SKM-1 treated with dmso at 0.1 percent for 144 hours (cell line): ENCODE data around the gene PGAM1.
A peak's percentile ranks its signal among the peaks of the same experiment; 100 is the strongest.
"Not testable (repeated sequence)": the region's sequence is repeated elsewhere in the genome, so short reads cannot be mapped to it uniquely, and the experiment has no call there.

Experiments used
- DNase-seq: peaks from one replicate; lab custom pipeline; 2025; ENCODE audit not compliant: unreplicated experiment; lab: John Stamatoyannopoulos, UW

Gene PGAM1

GRCh38 chr10:97454330-97455036 is 28.5 kb downstream of the PGAM1 start:
- DNase-seq = no peak

- no peak for DNase-seq
Measured at GRCh38 chr10:97456034-97456685, 30.2 kb downstream of the PGAM1 start.

DNA sequence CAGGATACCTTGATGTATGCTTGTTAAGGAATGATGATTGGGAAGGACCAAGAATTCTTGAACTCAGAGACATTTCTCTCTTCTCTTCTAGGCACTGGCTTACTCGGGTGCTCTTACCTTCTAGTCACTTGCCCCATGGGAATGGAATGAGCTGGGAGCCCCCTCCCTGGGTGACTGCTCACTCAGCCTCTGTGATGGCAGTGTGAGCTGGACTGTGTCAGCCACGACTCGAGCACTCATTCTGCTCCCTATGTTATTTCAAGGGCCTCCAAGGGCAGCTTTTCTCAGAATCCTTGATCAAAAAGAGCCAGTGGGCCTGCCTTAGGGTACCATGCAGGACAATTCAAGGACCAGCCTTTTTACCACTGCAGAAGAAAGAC is 30.7 kb downstream of the PGAM1 start:
- DNase-seq = no peak

- DNase-seq = no peak
Measured at GRCh38 chr10:97459111-97459510, 33.1 kb downstream of the PGAM1 start.

GRCh38 chr10:97459933-97460332 is 33.9 kb downstream of the PGAM1 start:
- no peak for DNase-seq

DNA sequence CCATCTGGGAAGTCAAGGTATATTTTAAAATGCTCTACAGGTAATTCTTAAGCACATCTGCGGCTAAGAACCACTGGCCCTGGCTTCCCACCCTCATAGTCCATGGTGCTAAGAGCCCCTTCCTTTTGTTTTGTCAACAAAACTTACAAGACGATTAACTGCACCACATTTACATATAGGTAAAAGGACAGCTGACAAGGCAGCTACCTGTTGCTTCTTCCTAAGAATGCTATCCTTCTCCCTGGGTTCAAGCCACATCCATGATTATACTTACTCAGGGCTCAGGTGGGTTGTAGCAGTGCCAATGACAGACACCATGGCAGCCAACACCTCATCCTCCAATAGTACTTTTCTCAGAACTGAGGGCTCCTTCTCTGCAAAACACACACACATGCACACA is 36.3 kb downstream of the PGAM1 start:
- DNase-seq = no peak

GRCh38 chr10:97463363-97464132 is 37.6 kb downstream of the PGAM1 start:
- peak; percentile 25 for DNase-seq

DNA sequence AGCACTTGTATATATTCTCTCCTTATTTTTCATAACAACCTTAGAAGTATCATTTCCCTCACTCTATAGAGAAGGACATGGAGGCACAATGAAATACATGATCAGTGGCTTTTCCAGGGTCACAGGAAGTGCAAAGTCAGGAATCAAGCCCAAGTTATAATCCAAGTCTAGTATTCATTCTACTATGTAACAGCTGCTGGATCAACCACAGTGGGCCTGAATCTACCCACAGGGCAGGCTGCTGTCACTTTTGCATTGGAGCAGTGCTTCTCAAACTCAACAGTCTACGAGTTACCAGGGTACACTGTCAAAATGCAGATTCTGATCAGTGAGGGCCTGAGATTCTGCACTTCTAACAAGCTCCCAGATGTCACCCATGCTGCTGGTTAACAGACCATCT is 38.2 kb downstream of the PGAM1 start:
- DNase-seq = no peak

DNA sequence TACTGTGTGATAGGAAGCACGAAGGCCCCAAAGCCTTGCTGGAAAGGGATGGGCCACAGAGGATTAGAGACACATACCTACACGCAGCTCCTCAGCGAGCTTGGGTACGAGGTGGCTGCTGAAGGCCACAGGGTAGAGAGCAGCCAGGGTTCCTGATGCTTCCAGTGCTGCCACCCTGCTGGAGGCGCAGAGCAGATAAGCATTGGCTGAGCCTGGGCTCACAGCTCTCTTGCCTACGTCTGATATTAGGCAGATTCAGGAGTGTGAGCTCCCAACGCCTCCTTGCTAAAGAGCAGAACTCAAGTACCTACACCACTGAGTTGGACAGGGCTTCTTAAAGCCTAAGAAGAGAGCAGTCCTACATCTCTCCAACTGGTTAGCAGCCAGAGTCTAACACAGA is 40.0 kb downstream of the PGAM1 start:
- DNase-seq = no peak

DNA sequence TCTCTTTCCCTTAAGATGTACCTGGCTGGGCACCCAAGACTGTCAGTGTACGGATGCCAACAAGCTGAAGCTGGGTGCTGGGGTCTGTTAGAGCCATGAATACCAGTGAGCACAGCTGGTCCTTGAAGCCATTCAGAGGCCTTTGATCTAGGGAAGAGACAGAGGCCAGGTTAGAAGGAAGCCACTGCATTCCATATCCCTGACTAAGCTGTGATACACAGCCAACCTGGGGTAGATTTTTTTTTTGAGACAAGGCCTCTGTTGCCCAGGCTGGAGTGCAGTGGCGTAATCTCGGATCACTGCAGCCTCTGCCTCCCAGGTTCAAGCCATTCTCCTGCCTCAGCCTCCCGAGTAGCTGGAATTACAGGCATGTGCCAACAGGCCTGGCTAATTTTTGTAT is 40.8 kb downstream of the PGAM1 start:
- DNase-seq = no peak

GRCh38 chr10:97468162-97468561 is 42.2 kb downstream of the PGAM1 start:
- no peak for DNase-seq

DNA sequence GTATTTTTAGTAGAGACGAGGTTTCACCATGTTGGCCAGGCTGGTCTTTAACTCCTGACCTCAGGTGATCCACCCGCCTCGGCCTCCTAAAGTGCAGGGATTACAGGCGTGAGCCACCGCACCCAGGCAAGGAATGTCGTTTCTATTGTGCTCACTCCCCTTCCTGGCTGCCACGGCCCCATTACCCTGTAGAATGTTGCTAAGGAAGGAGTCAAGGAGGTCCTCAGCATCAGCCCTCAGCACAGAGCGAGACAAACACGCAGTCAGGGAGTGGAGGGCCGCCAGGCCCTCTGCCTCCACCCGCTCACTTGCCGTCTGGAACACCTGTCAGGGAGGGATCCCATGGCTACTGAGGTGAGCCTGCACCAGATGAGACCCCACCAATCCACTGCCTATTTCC is 42.8 kb downstream of the PGAM1 start:
- not testable (repeated sequence) for DNase-seq

DNA sequence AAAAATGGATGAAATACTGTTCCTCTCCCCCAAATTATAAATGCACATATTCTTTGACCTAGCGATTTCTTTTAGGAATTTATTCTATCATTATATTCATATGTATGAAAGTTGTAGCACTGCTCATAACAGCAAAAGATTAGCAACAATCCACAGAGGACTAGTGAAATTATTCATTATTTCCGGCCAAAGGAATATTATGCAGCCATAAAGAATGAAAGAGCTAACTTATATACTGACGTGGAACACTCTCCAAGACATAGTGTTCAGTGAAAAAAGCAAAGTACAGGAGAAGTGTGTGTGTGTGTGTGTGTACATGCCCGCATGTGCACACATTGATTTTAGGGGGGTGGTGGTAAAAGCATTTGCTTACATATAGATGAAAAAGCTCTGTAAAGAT is 48.9 kb downstream of the PGAM1 start:
- no peak for DNase-seq

GRCh38 chr10:97475936-97476594 is 50.1 kb downstream of the PGAM1 start:
- peak; percentile 44 for DNase-seq

DNA sequence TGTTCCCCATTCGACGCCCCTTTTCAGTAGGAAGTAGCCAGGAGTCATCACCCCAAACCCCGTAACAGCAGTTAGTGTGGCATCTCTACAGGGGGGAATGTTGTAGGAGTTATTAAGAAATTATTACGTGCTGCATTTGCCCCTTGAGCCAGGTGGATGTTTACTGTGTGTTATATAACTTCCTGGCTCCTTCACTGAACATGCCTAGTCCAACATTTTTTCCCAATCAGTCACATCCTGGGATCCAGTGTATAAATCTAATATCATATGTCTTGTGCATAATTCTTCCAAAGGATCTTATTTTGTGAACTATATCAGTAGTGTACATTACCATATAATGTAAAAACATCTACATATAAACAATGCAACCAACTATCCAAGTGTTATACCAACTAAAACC is 53.4 kb downstream of the PGAM1 start:
- DNase-seq = not testable (repeated sequence)

DNA sequence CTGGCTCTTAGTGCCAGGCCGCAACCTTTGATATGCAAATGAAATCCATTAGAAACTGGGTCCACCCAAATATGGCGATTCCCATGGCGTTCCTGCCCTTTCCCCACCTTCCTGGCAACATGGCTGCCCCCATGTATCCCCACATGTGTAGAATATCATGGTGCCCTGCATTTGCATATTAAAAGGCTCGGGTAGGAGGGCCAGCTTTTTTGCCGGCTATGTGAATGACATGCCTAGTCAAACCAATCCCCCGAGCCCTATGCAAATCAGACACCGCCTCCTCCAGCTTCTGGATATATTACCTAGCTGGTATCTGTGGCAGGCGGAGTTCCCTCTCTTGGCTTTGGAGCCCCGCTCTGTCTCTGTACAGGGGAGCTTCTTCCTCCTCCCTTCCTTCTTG is 53.9 kb downstream of the PGAM1 start:
- no peak for DNase-seq

DNA sequence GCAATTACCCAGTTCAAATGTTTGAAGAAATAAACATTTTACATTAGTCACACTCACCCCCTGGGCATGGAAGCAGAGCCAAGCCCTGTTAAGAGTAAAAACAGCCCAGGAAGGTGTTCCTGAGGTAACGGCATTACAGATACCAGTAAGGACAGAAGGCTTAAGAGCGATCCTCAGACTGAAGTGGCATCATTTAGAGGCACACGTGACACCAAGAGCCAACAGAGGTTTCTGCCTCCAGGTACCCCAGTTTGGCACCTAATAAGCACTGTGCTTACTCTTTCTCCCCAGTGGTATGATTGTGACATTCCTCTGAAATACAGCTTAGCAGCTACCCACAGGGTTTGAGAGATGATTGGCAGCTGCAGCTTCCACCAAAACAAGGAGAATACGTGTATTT is 55.1 kb downstream of the PGAM1 start:
- DNase-seq = no peak

DNA sequence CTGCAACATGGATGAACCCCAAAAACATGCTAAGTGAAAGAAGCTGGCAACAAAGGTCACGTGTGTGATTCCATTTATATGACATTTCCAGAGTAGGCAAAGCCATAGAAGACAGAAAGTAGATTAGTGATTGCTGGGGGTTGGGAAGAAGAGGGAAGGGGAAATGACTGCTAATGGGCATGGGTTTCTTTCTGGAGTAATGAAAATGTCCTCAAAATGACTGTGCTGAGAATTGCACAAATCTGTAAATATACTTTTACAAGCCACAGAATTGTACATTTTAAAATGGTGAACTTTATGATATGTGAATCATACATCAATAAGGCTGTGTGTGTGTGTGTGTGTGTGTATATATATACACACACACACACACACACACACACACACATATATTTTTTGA is 56.4 kb downstream of the PGAM1 start:
- no peak for DNase-seq
